Thyroid gland (tissue), 4 donors: ENCODE results near the gene PPARG.

Experiments
- POLR2A ChIP-seq, 2 donors: fragments of 450-650 bp; IDR thresholded peaks; one replicate each; pipeline ENCODE4 v1.6.1; 2017; ENCODE audit warnings: antibody characterized with exemption in 2 of 2, mild to moderate bottlenecking in 2 of 2, moderate library complexity in 1 of 2
- TF ChIP-seq, protein P1 (sequence below), 6 experiments: fragments of 200-600 bp in 3 of 6; fragments of 450-650 bp in 3 of 6; sonication (generic) in 3 of 6; IDR thresholded peaks; one replicate each; pipeline ENCODE4 v1.5.1; 2016 to 2019; ENCODE audit warnings: antibody characterized with exemption in 6 of 6, mild to moderate bottlenecking in 2 of 6, inconsistent platforms in 1 of 6, moderate library complexity in 1 of 6

- TF ChIP-seq, protein P1, sequence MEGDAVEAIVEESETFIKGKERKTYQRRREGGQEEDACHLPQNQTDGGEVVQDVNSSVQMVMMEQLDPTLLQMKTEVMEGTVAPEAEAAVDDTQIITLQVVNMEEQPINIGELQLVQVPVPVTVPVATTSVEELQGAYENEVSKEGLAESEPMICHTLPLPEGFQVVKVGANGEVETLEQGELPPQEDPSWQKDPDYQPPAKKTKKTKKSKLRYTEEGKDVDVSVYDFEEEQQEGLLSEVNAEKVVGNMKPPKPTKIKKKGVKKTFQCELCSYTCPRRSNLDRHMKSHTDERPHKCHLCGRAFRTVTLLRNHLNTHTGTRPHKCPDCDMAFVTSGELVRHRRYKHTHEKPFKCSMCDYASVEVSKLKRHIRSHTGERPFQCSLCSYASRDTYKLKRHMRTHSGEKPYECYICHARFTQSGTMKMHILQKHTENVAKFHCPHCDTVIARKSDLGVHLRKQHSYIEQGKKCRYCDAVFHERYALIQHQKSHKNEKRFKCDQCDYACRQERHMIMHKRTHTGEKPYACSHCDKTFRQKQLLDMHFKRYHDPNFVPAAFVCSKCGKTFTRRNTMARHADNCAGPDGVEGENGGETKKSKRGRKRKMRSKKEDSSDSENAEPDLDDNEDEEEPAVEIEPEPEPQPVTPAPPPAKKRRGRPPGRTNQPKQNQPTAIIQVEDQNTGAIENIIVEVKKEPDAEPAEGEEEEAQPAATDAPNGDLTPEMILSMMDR (IDR thresholded peaks at IDR 0.05): no peak
- TF ChIP-seq POLR2A (IDR thresholded peaks at IDR 0.05): no peak
These were observed 23.4 kb upstream of the PPARG start for GRCh38 chr3:12265508-12265907.
